CD14-positive monocyte (primary cell): ENCODE data around the gene PTPRN2. TPM values are rescaled to one million over a fixed set of nuclear protein-coding genes. Genes with fewer than 3 reads are reported as not detected.

ENCODE experiments used
- DNase-seq, 3 donors: peaks; one replicate each; pipeline ENCODE4 v3.0.0-alpha.2; 2011 to 2022
- H2AFZ ChIP-seq: 2 replicates; pipeline ENCODE4 v1.6.0; 2012; ENCODE audit warnings: mild to moderate bottlenecking, low read depth, low read length, inconsistent platforms; ENCODE audit not compliant: insufficient read depth, poor library complexity, severe bottlenecking
- H3K27ac ChIP-seq, 2 donors: 1 replicate in 1 of 2; 2 replicates in 1 of 2; pipeline ENCODE4 v1.5.1; 2012 to 2013; ENCODE audit warnings: low read length in 2 of 2, control low read depth in 1 of 2, inconsistent platforms in 1 of 2, low read depth in 1 of 2, mild to moderate bottlenecking in 1 of 2
- H3K27me3 ChIP-seq, 2 donors: one replicate each; pipeline versions ENCODE4 v1.6.0 to v1.6.1; 2011 to 2013; ENCODE audit warnings: low read length in 2 of 2; ENCODE audit not compliant: control insufficient read depth in 2 of 2, insufficient read depth in 2 of 2
- H3K36me3 ChIP-seq, 2 donors: replicated peaks in 1 of 2; 1 replicate in 1 of 2; 2 replicates in 1 of 2; pipeline versions ENCODE4 v1.5.1 to v1.6.1; 2012 to 2013; ENCODE audit warnings: low read length in 2 of 2, control low read depth in 1 of 2, inconsistent platforms in 1 of 2, mild to moderate bottlenecking in 1 of 2; ENCODE audit not compliant: insufficient read depth in 2 of 2, control insufficient read depth in 1 of 2
- H3K4me1 ChIP-seq, 2 donors: 1 replicate in 1 of 2; 2 replicates in 1 of 2; pipeline versions ENCODE4 v1.5.1 to v1.6.1; 2012 to 2013; ENCODE audit warnings: low read length in 2 of 2, control low read depth in 1 of 2, inconsistent platforms in 1 of 2, mild to moderate bottlenecking in 1 of 2, moderate library complexity in 1 of 2; ENCODE audit not compliant: insufficient read depth in 2 of 2, control insufficient read depth in 1 of 2
- H3K4me2 ChIP-seq: replicated peaks from 2 replicates; pipeline ENCODE3; 2012; ENCODE audit warnings: low read length, moderate library complexity, mild to moderate bottlenecking; ENCODE audit not compliant: poor library complexity, severe bottlenecking; ENCODE audit errors: extremely low read depth
- H3K4me3 ChIP-seq, 3 experiments: fragments of 200-600 bp in 1 of 3; sonication (generic) in 1 of 3; replicated peaks in 1 of 3; 1 replicate in 2 of 3; 2 replicates in 1 of 3; pipeline ENCODE4 v1.5.1; 2011 to 2013; ENCODE audit warnings: low read length in 3 of 3, mild to moderate bottlenecking in 3 of 3, control low read depth in 2 of 3, low read depth in 2 of 3, inconsistent platforms in 1 of 3, moderate library complexity in 1 of 3
- H3K79me2 ChIP-seq: 2 replicates; pipeline ENCODE4 v1.6.0; 2012; ENCODE audit warnings: mild to moderate bottlenecking, control low read depth, inconsistent platforms, low read length, moderate library complexity; ENCODE audit not compliant: insufficient read depth
- H3K9ac ChIP-seq: 2 replicates; pipeline ENCODE4 v1.6.0; 2017; ENCODE audit warnings: low read length, mild to moderate bottlenecking; ENCODE audit not compliant: insufficient read depth, poor library complexity, severe bottlenecking
- H3K9me3 ChIP-seq, 2 donors: replicated peaks in 1 of 2; 1 replicate in 1 of 2; 2 replicates in 1 of 2; pipeline versions ENCODE4 v1.5.1 to v1.6.1; 2012 to 2013; ENCODE audit warnings: low read length in 2 of 2, control low read depth in 1 of 2; ENCODE audit not compliant: control insufficient read depth in 1 of 2, insufficient read depth in 1 of 2
- H4K20me1 ChIP-seq: 2 replicates; pipeline ENCODE4 v1.6.0; 2012; ENCODE audit warnings: mild to moderate bottlenecking, low read length, control low read depth, moderate library complexity; ENCODE audit not compliant: insufficient read depth
- H3K27ac Mint-ChIP-seq, 7 donors: one replicate each; pipeline ENCODE4 v1.8.0; 2020; ENCODE audit warnings: mild to moderate bottlenecking in 7 of 7, mixed read lengths in 7 of 7, moderate library complexity in 6 of 7, inconsistent platforms in 2 of 7
- H3K27me3 Mint-ChIP-seq, 3 donors: one replicate each; pipeline ENCODE4 v1.8.0; 2021 to 2022; ENCODE audit warnings: low read depth in 3 of 3, mild to moderate bottlenecking in 3 of 3, mixed read lengths in 3 of 3, moderate library complexity in 3 of 3, inconsistent platforms in 1 of 3
- H3K36me3 Mint-ChIP-seq, 2 donors: one replicate each; pipeline ENCODE4 v1.8.0; 2020; ENCODE audit warnings: mixed read lengths in 2 of 2, inconsistent platforms in 1 of 2, mild to moderate bottlenecking in 1 of 2
- H3K4me1 Mint-ChIP-seq: one replicate; pipeline ENCODE4 v1.8.0; 2020; ENCODE audit warnings: mild to moderate bottlenecking, mixed read lengths
- H3K4me3 Mint-ChIP-seq, 2 donors: one replicate each; pipeline ENCODE4 v1.8.0; 2020; ENCODE audit warnings: mild to moderate bottlenecking in 2 of 2, mixed read lengths in 2 of 2, moderate library complexity in 1 of 2
- H3K9me3 Mint-ChIP-seq, 7 donors: one replicate each; pipeline ENCODE4 v1.8.0; 2020 to 2022; ENCODE audit warnings: mixed read lengths in 7 of 7, mild to moderate bottlenecking in 6 of 7, moderate library complexity in 6 of 7, inconsistent platforms in 2 of 7
- WGBS: methylation state at CpG from one replicate; pipeline ENCODE4 v1.1.5; 2013; ENCODE audit warnings: missing lambda C conversion rate; ENCODE audit not compliant: insufficient coverage; 5-methylcytosine and 5-hydroxymethylcytosine counted together
- intact Hi-C, 2 donors: fragments of 100-400 bp; cut with micrococcal nuclease; formaldehyde crosslinking; loops; one replicate each; pipeline versions ENCODE4 v1.15.0 to v1.15.1; 2023
- polyA plus RNA-seq, 3 donors: library from polyadenylated mRNA; depleted of rRNA in 1 of 3; unstranded in 2 of 3; stranded (reverse) in 1 of 3; fragments of 300-500 nt in 2 of 3; fragments of >200 nt in 1 of 3; fragmentation: Illumina TruSeq in 2 of 3; gene quantifications; 1 replicate in 2 of 3; 2 replicates in 1 of 3; pipeline ENCODE4 v1.2.3, GENCODE V29; 2012 to 2021
- TF ChIP-seq, protein P1 (sequence below): fragments of 200-600 bp; IDR thresholded peaks from one replicate; pipeline ENCODE4 v1.8.0; 2022; ENCODE audit warnings: antibody characterized with exemption, mild to moderate bottlenecking

Gene PTPRN2
- polyA plus RNA-seq, 3 donors: 0.25 to 1.4 (median 0.97) TPM

DNA sequence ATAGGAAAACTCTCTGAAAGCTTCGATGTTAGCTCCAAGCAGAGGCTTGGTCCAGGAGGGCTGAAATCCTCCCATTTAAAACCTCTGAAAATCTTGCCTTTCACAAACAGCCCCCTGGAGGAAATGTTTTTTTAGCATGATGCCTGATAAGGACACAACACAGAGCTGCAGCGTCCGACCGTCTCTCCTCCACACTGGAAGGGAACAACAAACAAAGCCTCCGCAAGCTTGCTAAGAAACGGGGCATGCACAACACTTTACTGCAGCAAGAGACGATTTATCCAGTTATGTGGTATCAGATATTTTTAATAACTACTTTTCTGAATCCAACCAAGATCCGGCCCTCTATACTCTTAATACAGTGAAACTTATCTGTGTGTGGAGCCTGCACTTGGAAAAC, 182.3 kb downstream of the PTPRN2 start:
- Histone ChIP-seq H3K27me3 (no peaks in the 10 kb centered on the region), H3K4me3 (no peak overlapping the region), H3K79me2 (no peaks in the 10 kb centered on the region), H3K36me3 (no peaks in the 10 kb centered on the region), H3K27ac (no peak overlapping the region), H3K9me3 (no peaks in the 10 kb centered on the region), H2AFZ (no peak overlapping the region), H3K4me2 (no peak overlapping the region), H3K9ac (no peak overlapping the region), H3K4me1 (no peaks in the 10 kb centered on the region), H4K20me1 (no peaks in the 10 kb centered on the region)
- H3K27ac Mint-ChIP-seq: no peak overlapping the region
- H3K36me3 Mint-ChIP-seq: no peaks in the 10 kb centered on the region
- H3K27me3 Mint-ChIP-seq: peaks cover 0 to 6% (median 2%) of the 10 kb centered on the region in 3 donors
- H3K4me3 Mint-ChIP-seq: no peak overlapping the region
- intact Hi-C loops: no loop called here
- H3K9me3 Mint-ChIP-seq: peaks cover 0 to 1% (median 0%) of the 10 kb centered on the region in 7 donors
- WGBS: no CpG with 5 or more reads among the region's 8 CpGs
- TF ChIP-seq, protein P1, sequence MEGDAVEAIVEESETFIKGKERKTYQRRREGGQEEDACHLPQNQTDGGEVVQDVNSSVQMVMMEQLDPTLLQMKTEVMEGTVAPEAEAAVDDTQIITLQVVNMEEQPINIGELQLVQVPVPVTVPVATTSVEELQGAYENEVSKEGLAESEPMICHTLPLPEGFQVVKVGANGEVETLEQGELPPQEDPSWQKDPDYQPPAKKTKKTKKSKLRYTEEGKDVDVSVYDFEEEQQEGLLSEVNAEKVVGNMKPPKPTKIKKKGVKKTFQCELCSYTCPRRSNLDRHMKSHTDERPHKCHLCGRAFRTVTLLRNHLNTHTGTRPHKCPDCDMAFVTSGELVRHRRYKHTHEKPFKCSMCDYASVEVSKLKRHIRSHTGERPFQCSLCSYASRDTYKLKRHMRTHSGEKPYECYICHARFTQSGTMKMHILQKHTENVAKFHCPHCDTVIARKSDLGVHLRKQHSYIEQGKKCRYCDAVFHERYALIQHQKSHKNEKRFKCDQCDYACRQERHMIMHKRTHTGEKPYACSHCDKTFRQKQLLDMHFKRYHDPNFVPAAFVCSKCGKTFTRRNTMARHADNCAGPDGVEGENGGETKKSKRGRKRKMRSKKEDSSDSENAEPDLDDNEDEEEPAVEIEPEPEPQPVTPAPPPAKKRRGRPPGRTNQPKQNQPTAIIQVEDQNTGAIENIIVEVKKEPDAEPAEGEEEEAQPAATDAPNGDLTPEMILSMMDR: no peak
- no peaks in the 10 kb centered on the region for H3K4me1 Mint-ChIP-seq
- no peak for DNase-seq

DNA sequence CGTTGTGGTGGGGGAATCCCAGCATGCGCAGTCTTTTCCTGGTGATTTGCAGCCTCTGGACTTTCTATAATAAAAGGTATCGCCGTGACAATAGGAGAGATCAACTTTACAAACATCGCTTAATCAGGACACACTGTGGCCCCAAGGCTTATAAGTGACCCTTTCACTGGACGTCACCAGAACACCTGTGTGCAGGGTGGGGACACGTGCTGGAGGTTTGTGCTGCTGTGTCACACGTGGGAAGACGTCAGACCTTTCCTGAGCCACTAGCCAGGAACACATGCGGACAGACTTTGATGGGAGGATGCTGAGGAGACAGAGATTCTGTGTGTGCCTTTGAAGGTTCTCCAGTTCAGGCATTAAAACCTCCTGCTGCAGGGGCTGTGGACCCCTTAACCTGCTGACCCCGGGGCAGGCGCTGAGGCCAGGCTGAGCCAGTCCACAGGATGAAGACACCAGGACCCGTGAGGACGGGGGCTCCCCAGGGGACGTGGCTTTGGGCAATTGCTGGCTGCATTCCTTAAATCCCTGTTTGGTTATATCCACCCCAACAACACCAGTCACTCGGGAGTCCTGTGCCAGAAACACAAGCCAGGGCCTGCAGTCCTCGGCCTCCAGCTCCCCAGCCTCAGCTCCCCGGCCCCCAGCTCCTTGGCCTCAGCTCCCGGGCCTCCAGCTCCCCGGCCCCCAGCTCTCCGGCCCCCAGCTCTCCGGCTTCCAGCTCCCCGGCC, 183.4 kb downstream of the PTPRN2 start:
- TF ChIP-seq, protein P1: no peak
- H3K27me3 Mint-ChIP-seq: peaks cover 0 to 6% (median 2%) of the 10 kb centered on the region in 3 donors
- Histone ChIP-seq H3K9me3 (peaks cover 0 to 7% of the 10 kb centered on the region in 2 donors), H4K20me1 (no peaks in the 10 kb centered on the region), H3K9ac (no peak overlapping the region), H3K4me3 (no peak overlapping the region), H3K4me2 (no peak overlapping the region), H3K27ac (no peak overlapping the region), H3K27me3 (no peaks in the 10 kb centered on the region), H2AFZ (no peak overlapping the region), H3K79me2 (no peaks in the 10 kb centered on the region), H3K4me1 (no peaks in the 10 kb centered on the region), H3K36me3 (no peaks in the 10 kb centered on the region)
- no peaks in the 10 kb centered on the region for H3K36me3 Mint-ChIP-seq
- 88% methylated on average over 23 of the region's 23 CpGs for WGBS
- H3K27ac Mint-ChIP-seq: no peak overlapping the region
- DNase-seq: no peak
- no peak overlapping the region for H3K4me3 Mint-ChIP-seq
- peaks cover 3 to 5% (median 4%) of the 10 kb centered on the region in 7 donors for H3K9me3 Mint-ChIP-seq
- intact Hi-C loops: no loop called here
- no peaks in the 10 kb centered on the region for H3K4me1 Mint-ChIP-seq
